HEK293 (cell line): ENCODE data around the gene ACADM.
A peak's percentile ranks its signal among the peaks of the same experiment; 100 is the strongest.

Source experiments
- CTCF ChIA-PET: fragments of 350-600 bp; formaldehyde crosslinking; extraction: SDS; loops from one replicate; lab custom pipeline; 2021; ENCODE audit warnings: antibody characterized with exemption; lab: Yijun Ruan, JAX
- POLR2A ChIA-PET: fragments of 300-600 bp; formaldehyde crosslinking; extraction: SDS; loops from one replicate; lab custom pipeline; 2020; ENCODE audit warnings: antibody characterized with exemption, inconsistent platforms; lab: Yijun Ruan, JAX
- H3K27ac ChIP-seq: fragments of 200-500 bp; sonication (Bioruptor generic); 2 replicates; pipeline ENCODE4 v1.5.1; 2014; ENCODE audit warnings: low read depth, low read length, control low read depth, inconsistent platforms; ENCODE audit errors: extremely low read depth
- H3K36me3 ChIP-seq, 2 experiments: fragments of 200-500 bp in 1 of 2; sonication (Bioruptor generic) in 1 of 2; 1 replicate in 1 of 2; 2 replicates in 1 of 2; pipeline ENCODE4 v1.5.1; 2014 to 2017; ENCODE audit warnings: inconsistent platforms in 2 of 2, low read length in 2 of 2; ENCODE audit not compliant: control insufficient read depth in 2 of 2, insufficient read depth in 1 of 2
- H3K4me1 ChIP-seq: fragments of 200-500 bp; sonication (Bioruptor generic); 2 replicates; pipeline ENCODE4 v1.5.1; 2014; ENCODE audit warnings: mild to moderate bottlenecking, low read length, inconsistent platforms; ENCODE audit not compliant: control insufficient read depth, insufficient read depth
- H3K4me3 ChIP-seq: 2 replicates; pipeline ENCODE4 v1.5.1; 2011; ENCODE audit warnings: low read depth, mild to moderate bottlenecking, control low read depth, low read length, moderate library complexity
- H3K9me3 ChIP-seq: fragments of 200-500 bp; sonication (Bioruptor generic); 2 replicates; pipeline ENCODE4 v1.5.1; 2014; ENCODE audit warnings: low read depth, low read length, inconsistent platforms; ENCODE audit not compliant: control insufficient read depth, insufficient read depth
- GLIS1 ChIP-seq: fragments of 450-650 bp; formaldehyde crosslinking; IDR thresholded peaks from 2 replicates; pipeline ENCODE4 v1.5.1; 2016; ENCODE audit warnings: missing biosample characterization, missing genetic modification characterization
- ZBTB8A ChIP-seq: fragments of 450-650 bp; formaldehyde crosslinking; IDR thresholded peaks from 2 replicates; pipeline ENCODE4 v1.5.1; 2016; ENCODE audit warnings: missing biosample characterization, missing genetic modification characterization
- ZNF114 ChIP-seq: fragments of 450-650 bp; formaldehyde crosslinking; IDR thresholded peaks from 2 replicates; pipeline ENCODE4 v1.5.0; 2017; ENCODE audit warnings: missing biosample characterization, missing genetic modification characterization
- ZNF121 ChIP-seq: fragments of 450-650 bp; formaldehyde crosslinking; IDR thresholded peaks from 2 replicates; pipeline ENCODE4 v1.5.1; 2016; ENCODE audit warnings: missing biosample characterization, missing genetic modification characterization
- ZNF138 ChIP-seq: fragments of 450-650 bp; formaldehyde crosslinking; IDR thresholded peaks from 2 replicates; pipeline ENCODE4 v1.5.1; 2016; ENCODE audit warnings: missing biosample characterization, missing genetic modification characterization, borderline replicate concordance
- ZNF19 ChIP-seq: fragments of 450-650 bp; formaldehyde crosslinking; IDR thresholded peaks from 2 replicates; pipeline ENCODE4; 2016; ENCODE audit warnings: missing biosample characterization, missing genetic modification characterization, low read depth
- ZNF354C ChIP-seq: fragments of 450-650 bp; formaldehyde crosslinking; IDR thresholded peaks from 2 replicates; pipeline ENCODE4 v1.5.1; 2016; ENCODE audit warnings: missing biosample characterization, missing genetic modification characterization, low read depth, borderline replicate concordance
- ZNF416 ChIP-seq: fragments of 450-650 bp; formaldehyde crosslinking; IDR thresholded peaks from 2 replicates; pipeline ENCODE4 v1.5.1; 2016; ENCODE audit warnings: missing biosample characterization, missing genetic modification characterization
- ZNF510 ChIP-seq: fragments of 450-650 bp; formaldehyde crosslinking; IDR thresholded peaks from 2 replicates; pipeline ENCODE4 v1.5.1; 2018; ENCODE audit warnings: mild to moderate bottlenecking, missing genetic modification characterization, missing biosample characterization; ENCODE audit not compliant: insufficient replicate concordance
- ZNF549 ChIP-seq: fragments of 450-650 bp; IDR thresholded peaks from 2 replicates; pipeline ENCODE4 v1.5.1; 2018; ENCODE audit warnings: missing biosample characterization, missing genetic modification characterization, mild to moderate bottlenecking, inconsistent platforms, moderate library complexity
- ZNF560 ChIP-seq: fragments of 450-650 bp; formaldehyde crosslinking; IDR thresholded peaks from 2 replicates; pipeline ENCODE4 v1.5.1; 2017; ENCODE audit warnings: missing biosample characterization, missing genetic modification characterization, borderline replicate concordance
- ZNF610 ChIP-seq: fragments of 450-650 bp; formaldehyde crosslinking; IDR thresholded peaks from 2 replicates; pipeline ENCODE4 v1.5.1; 2016; ENCODE audit warnings: missing biosample characterization, missing genetic modification characterization, borderline replicate concordance
- ZNF677 ChIP-seq: fragments of 450-650 bp; IDR thresholded peaks from 2 replicates; pipeline ENCODE4 v1.5.0; 2018; ENCODE audit warnings: missing biosample characterization, mild to moderate bottlenecking, missing genetic modification characterization, moderate library complexity
- TF ChIP-seq, protein P1 (sequence below): fragments of 450-650 bp; formaldehyde crosslinking; IDR thresholded peaks from 2 replicates; pipeline ENCODE4 v1.5.1; 2016; ENCODE audit warnings: missing biosample characterization, missing genetic modification characterization
- TF ChIP-seq, protein P2 (sequence below): fragments of 450-650 bp; formaldehyde crosslinking; IDR thresholded peaks from 2 replicates; pipeline ENCODE4 v1.5.1; 2016; ENCODE audit warnings: missing biosample characterization, missing genetic modification characterization
- TF ChIP-seq, protein P3 (sequence below): fragments of 450-650 bp; formaldehyde crosslinking; conservative IDR thresholded peaks from 2 replicates; pipeline ENCODE4 v1.5.1; 2016; ENCODE audit warnings: low read depth, missing biosample characterization, missing genetic modification characterization
- TF ChIP-seq, protein P4 (sequence below): fragments of 450-650 bp; formaldehyde crosslinking; IDR thresholded peaks from 2 replicates; pipeline ENCODE4 v1.5.1; 2016; ENCODE audit warnings: missing biosample characterization, missing genetic modification characterization

ACADM gene

DNA sequence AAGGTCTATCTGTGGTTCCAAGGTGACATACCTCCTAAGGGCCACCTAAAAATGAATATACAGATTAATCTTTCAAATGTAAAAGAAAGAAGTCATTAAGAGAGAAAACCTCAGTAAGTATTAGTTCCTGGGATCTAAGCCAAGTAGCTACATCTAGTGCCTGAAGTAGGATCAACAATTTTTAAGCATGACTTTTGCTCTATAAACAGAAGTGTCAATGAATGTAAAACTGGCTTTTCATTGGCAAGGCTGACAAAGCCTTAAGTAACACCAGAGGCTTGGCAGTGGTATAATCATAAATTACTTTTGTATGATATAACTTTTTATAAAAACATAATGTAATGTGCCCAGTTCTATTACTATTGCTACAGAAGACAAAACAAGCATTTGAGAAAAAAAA, 12.2 kb upstream of the ACADM start:
- Histone ChIP-seq H3K4me1 (no peaks in the 10 kb centered on the region), H3K36me3 (no peaks in the 10 kb centered on the region), H3K4me3 (no peak overlapping the region), H3K9me3 (no peaks in the 10 kb centered on the region), H3K27ac (no peak overlapping the region)
- TF ChIP-seq, protein P1, sequence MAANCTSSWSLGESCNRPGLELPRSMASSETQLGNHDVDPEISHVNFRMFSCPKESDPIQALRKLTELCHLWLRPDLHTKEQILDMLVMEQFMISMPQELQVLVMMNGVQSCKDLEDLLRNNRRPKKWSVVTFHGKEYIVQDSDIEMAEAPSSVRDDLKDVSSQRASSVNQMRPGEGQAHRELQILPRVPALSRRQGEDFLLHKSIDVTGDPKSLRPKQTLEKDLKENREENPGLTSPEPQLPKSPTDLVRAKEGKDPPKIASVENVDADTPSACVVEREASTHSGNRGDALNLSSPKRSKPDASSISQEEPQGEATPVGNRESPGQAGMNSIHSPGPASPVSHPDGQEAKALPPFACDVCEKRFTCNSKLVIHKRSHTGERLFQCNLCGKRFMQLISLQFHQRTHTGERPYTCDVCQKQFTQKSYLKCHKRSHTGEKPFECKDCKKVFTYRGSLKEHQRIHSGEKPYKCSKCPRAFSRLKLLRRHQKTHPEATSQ = no peak
- TF ChIP-seq ZNF510 (tag by site-specific recombination) = no peak
- TF ChIP-seq, protein P2, sequence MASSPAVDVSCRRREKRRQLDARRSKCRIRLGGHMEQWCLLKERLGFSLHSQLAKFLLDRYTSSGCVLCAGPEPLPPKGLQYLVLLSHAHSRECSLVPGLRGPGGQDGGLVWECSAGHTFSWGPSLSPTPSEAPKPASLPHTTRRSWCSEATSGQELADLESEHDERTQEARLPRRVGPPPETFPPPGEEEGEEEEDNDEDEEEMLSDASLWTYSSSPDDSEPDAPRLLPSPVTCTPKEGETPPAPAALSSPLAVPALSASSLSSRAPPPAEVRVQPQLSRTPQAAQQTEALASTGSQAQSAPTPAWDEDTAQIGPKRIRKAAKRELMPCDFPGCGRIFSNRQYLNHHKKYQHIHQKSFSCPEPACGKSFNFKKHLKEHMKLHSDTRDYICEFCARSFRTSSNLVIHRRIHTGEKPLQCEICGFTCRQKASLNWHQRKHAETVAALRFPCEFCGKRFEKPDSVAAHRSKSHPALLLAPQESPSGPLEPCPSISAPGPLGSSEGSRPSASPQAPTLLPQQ (tag by site-specific recombination) = no peak
- ChIA-PET CTCF (interaction anchor here (0.6 kb wide), 1 partner anchor 93 kb away, joined by 3 read pairs; no protein-coding TSS in a partner anchor), POLR2A (no interaction called here)

DNA sequence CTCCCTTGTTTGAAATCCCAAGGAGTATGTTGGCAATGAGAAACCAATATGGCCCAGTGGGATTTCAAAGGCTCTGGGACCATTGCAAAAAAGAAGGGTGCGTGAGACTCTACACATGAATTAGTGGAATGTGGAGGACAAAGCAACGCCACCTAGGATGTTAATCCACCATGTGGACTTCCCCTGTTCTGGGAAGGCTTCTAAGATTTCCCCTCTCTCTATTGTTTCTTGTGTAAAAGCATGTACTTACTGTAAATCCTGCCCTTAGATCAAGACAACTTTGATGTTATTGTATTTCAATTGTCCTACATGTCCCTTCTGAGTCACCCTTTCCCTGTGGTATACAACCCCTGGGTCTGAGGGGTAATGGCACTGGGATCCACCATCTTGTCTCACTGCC, 4.7 kb upstream of the ACADM start:
- H3K4me1 ChIP-seq = no peaks in the 10 kb centered on the region
- POLR2A ChIA-PET = no interaction called here
- TF ChIP-seq ZNF416 (tag by site-specific recombination) = no peak
- TF ChIP-seq, protein P3, sequence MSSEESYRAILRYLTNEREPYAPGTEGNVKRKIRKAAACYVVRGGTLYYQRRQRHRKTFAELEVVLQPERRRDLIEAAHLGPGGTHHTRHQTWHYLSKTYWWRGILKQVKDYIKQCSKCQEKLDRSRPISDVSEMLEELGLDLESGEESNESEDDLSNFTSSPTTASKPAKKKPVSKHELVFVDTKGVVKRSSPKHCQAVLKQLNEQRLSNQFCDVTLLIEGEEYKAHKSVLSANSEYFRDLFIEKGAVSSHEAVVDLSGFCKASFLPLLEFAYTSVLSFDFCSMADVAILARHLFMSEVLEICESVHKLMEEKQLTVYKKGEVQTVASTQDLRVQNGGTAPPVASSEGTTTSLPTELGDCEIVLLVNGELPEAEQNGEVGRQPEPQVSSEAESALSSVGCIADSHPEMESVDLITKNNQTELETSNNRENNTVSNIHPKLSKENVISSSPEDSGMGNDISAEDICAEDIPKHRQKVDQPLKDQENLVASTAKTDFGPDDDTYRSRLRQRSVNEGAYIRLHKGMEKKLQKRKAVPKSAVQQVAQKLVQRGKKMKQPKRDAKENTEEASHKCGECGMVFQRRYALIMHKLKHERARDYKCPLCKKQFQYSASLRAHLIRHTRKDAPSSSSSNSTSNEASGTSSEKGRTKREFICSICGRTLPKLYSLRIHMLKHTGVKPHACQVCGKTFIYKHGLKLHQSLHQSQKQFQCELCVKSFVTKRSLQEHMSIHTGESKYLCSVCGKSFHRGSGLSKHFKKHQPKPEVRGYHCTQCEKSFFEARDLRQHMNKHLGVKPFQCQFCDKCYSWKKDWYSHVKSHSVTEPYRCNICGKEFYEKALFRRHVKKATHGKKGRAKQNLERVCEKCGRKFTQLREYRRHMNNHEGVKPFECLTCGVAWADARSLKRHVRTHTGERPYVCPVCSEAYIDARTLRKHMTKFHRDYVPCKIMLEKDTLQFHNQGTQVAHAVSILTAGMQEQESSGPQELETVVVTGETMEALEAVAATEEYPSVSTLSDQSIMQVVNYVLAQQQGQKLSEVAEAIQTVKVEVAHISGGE (tag by site-specific recombination) = no peak
- TF ChIP-seq ZNF121 (tag by site-specific recombination) = no peak
- TF ChIP-seq ZNF560 = no peak
- no peak for TF ChIP-seq ZNF114 (tag by site-specific recombination)
- TF ChIP-seq, all 188 proteins: peak for 0
- H3K9me3 ChIP-seq = no peaks in the 10 kb centered on the region
- no peak overlapping the region for H3K27ac ChIP-seq
- CTCF ChIA-PET = no interaction called here
- no peak overlapping the region for H3K4me3 ChIP-seq
- H3K36me3 ChIP-seq = no peaks in the 10 kb centered on the region

DNA sequence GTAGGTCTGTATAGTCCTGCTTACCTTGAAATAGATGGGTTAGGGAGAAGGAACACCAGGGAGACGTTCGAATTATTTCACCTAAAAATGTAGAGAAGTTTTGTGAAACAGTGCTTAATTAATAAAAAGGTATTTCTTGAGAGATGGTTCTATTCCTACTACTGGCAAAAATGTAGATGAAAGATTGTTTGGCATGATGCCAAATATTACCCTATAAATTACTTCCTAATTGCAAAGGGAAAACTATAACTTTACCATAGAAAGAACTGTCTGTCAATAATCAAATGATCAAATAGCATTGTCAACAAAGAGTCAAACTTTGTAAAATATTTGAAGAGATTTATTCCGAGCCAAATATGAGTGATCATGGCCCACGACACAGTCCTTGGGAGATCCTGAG, 4.2 kb upstream of the ACADM start:
- TF ChIP-seq ZNF19 (tag by site-specific recombination) (no peak), ZNF677 (tag by site-specific recombination) (0 out of 2 replicates have a peak, but pooled peaks have one; percentile 32), ZNF549 (tag by site-specific recombination) (peak; percentile 60; the same call in 1 of the 2 replicates), ZNF354C (no peak), ZNF138 (tag by site-specific recombination) (no peak), GLIS1 (tag by site-specific recombination) (no peak), ZNF610 (no peak), ZBTB8A (no peak)
- TF ChIP-seq, protein P4, sequence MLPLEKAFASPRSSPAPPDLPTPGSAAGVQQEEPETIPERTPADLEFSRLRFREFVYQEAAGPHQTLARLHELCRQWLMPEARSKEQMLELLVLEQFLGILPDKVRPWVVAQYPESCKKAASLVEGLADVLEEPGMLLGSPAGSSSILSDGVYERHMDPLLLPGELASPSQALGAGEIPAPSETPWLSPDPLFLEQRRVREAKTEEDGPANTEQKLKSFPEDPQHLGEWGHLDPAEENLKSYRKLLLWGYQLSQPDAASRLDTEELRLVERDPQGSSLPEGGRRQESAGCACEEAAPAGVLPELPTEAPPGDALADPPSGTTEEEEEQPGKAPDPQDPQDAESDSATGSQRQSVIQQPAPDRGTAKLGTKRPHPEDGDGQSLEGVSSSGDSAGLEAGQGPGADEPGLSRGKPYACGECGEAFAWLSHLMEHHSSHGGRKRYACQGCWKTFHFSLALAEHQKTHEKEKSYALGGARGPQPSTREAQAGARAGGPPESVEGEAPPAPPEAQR (tag by site-specific recombination) = no peak
- no peak overlapping the region for H3K27ac ChIP-seq
- no peak overlapping the region for H3K4me3 ChIP-seq
- ChIA-PET CTCF (no interaction called here), POLR2A (interaction anchor here (0.7 kb wide), 1 partner anchor 12 kb away, joined by 7 read pairs; no protein-coding TSS in a partner anchor)
- H3K9me3 ChIP-seq = no peaks in the 10 kb centered on the region
- no peaks in the 10 kb centered on the region for H3K36me3 ChIP-seq
- no peaks in the 10 kb centered on the region for H3K4me1 ChIP-seq
